ENCODE data around the gene UNC5B. TPM values are rescaled to one million over a fixed set of nuclear protein-coding genes. Genes with fewer than 3 reads are reported as not detected.

UNC5B gene
- total RNA-seq, 2 donors from 2014 or later, result 10.4 to 11.2 TPM

DNA sequence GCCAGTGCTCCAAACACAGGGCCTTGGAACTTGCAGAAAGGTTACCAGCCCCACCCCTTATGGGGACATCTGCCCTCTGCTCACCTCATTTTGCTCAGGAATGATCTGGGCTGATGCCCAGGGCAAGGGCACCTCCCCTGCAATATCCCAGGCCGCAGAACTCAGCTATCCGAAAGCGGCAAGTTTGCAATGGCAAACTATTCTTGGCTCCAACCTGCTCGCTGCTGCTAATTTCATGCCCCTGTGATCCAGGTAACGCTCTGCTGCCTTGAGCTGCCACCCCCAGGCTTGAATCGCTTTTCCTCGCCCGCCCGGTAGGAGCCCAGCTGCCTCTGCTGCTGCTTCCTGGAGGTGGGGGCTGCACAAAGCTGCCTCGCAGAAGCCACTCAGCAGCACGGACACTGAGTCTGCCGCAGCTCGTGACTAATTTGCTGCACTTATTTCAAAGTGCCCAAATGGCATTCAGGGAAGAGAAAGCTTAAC lies 124.9 kb downstream of the UNC5B start:
- ATAC-seq (no peak), DNase-seq (no peak)
- no peak overlapping the region for H3K27ac ChIP-seq
- WGBS, 2 donors, result 93 to 100% methylated on average over 7 to 13 of the region's 13 CpGs
- intact Hi-C loops (cut with DNase I), result loop anchor here (10.0 kb wide), 1 partner anchor 448 kb away; no protein-coding TSS in a partner anchor
- H3K9me3 ChIP-seq, result no peaks in the 10 kb centered on the region
- H3K4me1 ChIP-seq, result no peaks in the 10 kb centered on the region
- no peaks in the 10 kb centered on the region for H3K36me3 ChIP-seq (replicated peaks in 1 of 2; ENCODE audit: insufficient read depth in 1 of 2, low read depth in 2 of 2)
- H3K27me3 ChIP-seq, result no peaks in the 10 kb centered on the region
- TF ChIP-seq, protein P1, sequence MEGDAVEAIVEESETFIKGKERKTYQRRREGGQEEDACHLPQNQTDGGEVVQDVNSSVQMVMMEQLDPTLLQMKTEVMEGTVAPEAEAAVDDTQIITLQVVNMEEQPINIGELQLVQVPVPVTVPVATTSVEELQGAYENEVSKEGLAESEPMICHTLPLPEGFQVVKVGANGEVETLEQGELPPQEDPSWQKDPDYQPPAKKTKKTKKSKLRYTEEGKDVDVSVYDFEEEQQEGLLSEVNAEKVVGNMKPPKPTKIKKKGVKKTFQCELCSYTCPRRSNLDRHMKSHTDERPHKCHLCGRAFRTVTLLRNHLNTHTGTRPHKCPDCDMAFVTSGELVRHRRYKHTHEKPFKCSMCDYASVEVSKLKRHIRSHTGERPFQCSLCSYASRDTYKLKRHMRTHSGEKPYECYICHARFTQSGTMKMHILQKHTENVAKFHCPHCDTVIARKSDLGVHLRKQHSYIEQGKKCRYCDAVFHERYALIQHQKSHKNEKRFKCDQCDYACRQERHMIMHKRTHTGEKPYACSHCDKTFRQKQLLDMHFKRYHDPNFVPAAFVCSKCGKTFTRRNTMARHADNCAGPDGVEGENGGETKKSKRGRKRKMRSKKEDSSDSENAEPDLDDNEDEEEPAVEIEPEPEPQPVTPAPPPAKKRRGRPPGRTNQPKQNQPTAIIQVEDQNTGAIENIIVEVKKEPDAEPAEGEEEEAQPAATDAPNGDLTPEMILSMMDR (IDR thresholded peaks at IDR 0.05), result no peak
- no peak overlapping the region for H3K4me3 ChIP-seq

DNA sequence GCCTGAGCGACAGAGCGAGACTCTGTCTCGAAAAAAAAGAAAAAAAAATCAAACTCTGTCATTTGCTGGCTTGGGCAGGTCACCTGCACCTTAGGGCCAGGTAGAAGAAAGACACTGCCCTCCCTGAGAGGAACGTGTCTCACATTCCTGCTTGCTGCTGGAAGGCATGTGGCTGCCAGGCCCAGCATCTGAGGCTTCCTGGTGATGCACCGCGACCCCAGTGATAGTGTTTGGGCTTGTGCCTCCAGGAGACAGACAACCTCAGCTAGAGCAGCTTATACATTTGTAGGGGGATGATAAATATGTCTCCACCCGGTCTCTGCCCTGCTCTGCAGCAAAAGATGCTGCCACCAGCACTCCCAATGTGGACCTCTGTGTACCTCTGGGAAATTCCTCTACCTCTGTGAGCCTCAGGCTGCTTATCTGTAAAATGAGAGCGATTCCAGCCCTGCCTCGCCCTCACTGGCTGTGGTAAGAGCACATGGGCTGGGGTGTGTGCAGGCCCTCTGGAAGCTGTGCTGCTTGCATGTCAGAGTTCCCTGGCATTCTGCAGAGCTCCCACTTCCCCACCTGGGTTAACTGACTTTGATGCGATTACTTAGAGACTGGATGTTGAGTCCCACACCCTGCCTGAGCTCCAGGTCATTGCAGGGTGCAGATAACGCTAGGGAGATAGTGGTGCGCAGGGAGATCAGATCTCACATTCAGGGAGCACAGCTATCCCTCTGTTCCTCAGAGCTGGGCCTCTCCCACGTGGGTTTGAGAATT lies 126.5 kb downstream of the UNC5B start:
- H3K27me3 ChIP-seq, result no peaks in the 10 kb centered on the region
- intact Hi-C loops (cut with DNase I), result loop anchor here (10.0 kb wide), 1 partner anchor 446 kb away; no protein-coding TSS in a partner anchor
- WGBS, 2 donors, result 80 to 89% methylated on average over 11 to 13 of the region's 13 CpGs
- no peak overlapping the region for H3K27ac ChIP-seq
- no peaks in the 10 kb centered on the region for H3K9me3 ChIP-seq
- no peak for TF ChIP-seq POLR2A (IDR thresholded peaks at IDR 0.05)
- TF ChIP-seq, protein P1 (IDR thresholded peaks at IDR 0.05), result no peak
- no peak overlapping the region for H3K4me3 ChIP-seq
- H3K36me3 ChIP-seq (replicated peaks in 1 of 2; ENCODE audit: insufficient read depth in 1 of 2, low read depth in 2 of 2), result no peaks in the 10 kb centered on the region
- ATAC-seq, result no peak
- DNase-seq, result no peak
- H3K4me1 ChIP-seq, result no peaks in the 10 kb centered on the region

DNA sequence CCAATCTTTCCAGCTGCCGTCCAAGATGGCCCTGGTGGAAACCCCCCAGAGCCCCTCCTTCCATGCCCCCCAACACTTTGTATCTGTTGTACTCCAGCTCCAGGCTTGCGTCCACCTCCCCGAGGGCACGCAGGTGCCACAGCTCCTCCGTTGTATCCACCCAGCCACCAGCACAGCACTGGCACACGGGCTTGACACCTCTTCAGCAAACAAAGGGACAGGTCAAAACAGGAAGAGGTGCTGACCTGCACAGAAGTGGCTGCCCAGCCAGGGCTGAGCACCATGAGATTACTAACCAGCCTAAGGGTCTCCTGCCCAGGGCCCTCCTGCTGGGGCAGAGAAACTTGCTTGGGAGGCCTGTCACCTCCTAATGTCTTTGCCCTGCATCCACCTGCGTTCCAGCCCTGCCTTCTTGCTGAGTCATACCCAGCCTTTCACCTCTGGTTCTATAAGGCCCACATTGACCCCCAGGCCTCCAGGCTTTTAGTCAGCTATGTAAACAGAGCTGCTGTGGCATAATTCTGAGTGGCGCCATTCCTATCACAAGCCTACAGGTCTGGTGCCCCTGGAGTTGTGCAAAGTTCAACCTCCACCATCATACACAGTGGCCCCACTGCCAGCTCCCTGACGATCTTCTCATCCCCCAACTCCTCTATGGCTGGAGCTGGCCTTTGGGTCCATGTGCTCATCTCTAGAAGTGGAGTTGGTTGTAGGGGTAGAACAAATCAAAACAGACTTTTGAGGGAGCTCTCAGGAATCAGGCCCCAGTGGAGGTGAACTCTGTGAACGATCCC lies 127.6 kb downstream of the UNC5B start:
- H3K36me3 ChIP-seq (replicated peaks in 1 of 2; ENCODE audit: insufficient read depth in 1 of 2, low read depth in 2 of 2), result no peaks in the 10 kb centered on the region
- TF ChIP-seq POLR2A (IDR thresholded peaks at IDR 0.05), result no peak
- TF ChIP-seq, protein P1 (IDR thresholded peaks at IDR 0.05), result no peak
- H3K27ac ChIP-seq, result no peak overlapping the region
- DNase-seq, result peak in 1 of 4 donors; percentile 23
- no peak for ATAC-seq
- H3K9me3 ChIP-seq, result no peaks in the 10 kb centered on the region
- no peaks in the 10 kb centered on the region for H3K27me3 ChIP-seq
- intact Hi-C loops (cut with DNase I), result loop anchor here (10.0 kb wide), 1 partner anchor 445 kb away; no protein-coding TSS in a partner anchor
- 90 to 93% methylated on average over 9 to 10 of the region's 10 CpGs for WGBS, 2 donors
- no peaks in the 10 kb centered on the region for H3K4me1 ChIP-seq
- H3K4me3 ChIP-seq, result no peak overlapping the region

DNA sequence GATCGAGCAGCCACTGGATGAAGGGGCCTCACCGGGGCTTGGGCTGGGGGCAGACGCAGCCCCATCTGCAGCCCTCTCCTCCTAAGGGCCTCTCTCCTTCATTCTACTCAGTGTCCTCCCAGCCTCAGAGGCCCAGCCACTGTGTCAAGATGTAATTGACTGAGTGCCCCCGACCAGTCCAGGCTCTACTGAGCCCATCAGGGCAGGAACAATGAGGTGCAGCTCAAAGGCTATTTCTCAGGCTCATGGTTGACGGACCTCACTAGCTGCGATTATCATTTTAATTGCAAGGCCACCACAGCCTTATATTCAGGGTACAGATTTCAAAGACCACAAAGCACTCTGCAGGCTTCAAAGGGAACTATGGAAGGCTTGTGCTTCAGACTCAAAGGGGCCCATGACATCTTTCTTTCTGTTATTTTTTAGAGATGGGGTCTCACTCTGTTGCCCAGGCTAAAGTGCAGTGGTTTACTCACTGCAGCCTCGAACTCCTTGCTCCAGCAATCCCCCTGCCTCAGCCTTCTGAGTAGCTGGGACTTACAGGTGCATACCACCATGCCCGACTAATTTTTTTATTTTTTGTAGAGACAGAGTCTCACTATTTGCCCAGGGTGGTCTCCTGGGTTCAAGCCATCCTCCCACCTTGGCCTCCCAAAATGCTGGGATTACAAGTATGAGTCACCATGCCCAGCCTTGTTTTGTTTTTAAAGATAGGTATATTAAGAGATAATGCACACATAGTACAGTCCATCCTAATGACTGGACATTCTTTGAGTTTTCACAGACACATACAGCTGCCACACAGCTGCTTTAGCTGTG lies 130.4 kb downstream of the UNC5B start:
- H3K4me1 ChIP-seq, result no peaks in the 10 kb centered on the region
- no peaks in the 10 kb centered on the region for H3K9me3 ChIP-seq
- ATAC-seq (no peak), DNase-seq (no peak)
- TF ChIP-seq POLR2A (IDR thresholded peaks at IDR 0.05), result no peak
- TF ChIP-seq, protein P1 (IDR thresholded peaks at IDR 0.05), result no peak
- 87 to 94% methylated on average over 8 of the region's 8 CpGs for WGBS, 2 donors
- no peaks in the 10 kb centered on the region for H3K36me3 ChIP-seq (replicated peaks in 1 of 2; ENCODE audit: insufficient read depth in 1 of 2, low read depth in 2 of 2)
- no peaks in the 10 kb centered on the region for H3K27me3 ChIP-seq
- intact Hi-C loops (cut with DNase I), result no loop called here
- H3K27ac ChIP-seq, result no peak overlapping the region
- no peak overlapping the region for H3K4me3 ChIP-seq
